ENCODE results near the gene ZFAND4.
A peak's percentile ranks its signal among the peaks of the same experiment; 100 is the strongest.
"Not testable (repeated sequence)": the region's sequence is repeated elsewhere in the genome, so short reads cannot be mapped to it uniquely, and the experiment has no call there.

ZFAND4 gene

DNA sequence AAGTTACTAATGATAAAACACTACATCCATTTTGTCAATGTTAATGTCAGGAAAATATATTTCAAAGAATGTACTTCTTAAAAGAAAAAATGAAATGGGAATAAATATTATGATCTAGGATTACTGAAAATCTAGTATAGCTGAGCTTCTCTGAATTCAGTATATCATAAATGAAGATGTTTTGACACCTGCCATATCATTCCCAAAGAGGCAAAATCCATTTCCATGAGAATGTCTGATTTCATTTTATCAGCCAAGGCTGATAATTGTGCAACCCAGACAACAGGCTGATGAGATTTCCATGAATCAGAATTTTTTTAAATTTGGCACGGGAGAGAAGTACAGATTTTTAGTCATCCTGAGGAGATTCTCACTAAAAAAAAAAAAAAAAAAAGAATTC is 32.5 kb downstream of the ZFAND4 start:
- no peak for DNase-seq

- DNase-seq = no peak
Observed at GRCh38 chr10:45627412-45628048, 45.0 kb downstream of the ZFAND4 start.

DNA sequence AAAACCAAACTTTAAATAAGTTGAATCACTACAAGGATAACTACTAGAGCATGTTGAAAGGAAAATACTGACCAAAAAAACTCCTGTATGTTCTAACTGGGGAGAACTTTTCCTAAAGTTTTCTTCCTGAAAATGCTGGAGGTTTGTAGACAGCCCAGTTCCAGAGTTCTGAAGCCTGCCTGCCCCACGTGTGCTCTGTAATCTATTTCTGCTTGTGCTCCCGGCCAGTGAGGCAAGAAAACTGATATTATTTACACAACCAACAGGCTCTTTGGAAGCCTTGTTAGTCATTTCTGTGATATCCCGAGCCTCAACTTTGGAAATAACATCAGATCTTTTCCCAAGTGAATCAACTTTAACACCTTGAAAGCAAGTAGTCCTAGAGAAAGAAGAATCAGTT is 46.7 kb downstream of the ZFAND4 start:
- no peak for DNase-seq

GRCh38 chr10:45624724-45625123 is 47.8 kb downstream of the ZFAND4 start:
- no peak for DNase-seq

DNA sequence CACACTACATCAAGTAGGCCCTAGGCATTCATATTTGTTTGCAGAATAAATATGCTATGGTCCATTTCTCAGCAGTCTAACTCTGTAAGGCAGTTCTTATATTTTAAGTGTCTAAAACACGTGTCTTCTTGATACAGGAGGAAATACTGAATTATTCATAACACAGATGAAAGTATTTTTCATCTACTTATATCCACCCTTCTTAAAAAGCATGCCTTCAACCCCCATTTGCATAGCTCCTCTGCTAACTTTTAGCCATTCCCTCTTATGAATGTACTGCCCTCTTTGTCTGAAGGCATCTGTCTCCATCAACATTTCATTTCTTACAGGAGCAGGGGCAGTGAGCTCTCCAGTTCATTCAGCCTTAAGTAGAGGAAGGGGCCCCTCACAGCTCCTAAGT is 57.7 kb downstream of the ZFAND4 start:
- DNase-seq = no peak

DNA sequence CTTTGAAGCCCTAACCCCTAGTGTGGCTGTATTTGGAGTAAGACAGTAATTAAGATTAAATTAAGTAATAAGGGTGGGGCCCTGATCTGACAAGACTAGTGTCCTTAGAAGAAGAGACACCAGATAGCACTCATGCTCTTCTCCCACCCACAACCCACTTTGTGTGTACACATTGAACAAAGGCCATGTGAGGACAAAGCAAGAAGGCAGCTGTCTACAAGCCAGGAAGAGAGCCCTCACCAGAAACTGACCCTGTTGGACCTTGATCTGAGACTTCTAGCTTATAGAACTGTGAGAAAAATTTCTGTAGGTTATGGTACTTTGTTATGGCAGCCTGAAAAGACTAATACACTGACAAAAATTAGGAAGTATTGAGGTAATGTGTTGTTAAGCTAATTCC is 59.8 kb downstream of the ZFAND4 start:
- DNase-seq = no peak

DNA sequence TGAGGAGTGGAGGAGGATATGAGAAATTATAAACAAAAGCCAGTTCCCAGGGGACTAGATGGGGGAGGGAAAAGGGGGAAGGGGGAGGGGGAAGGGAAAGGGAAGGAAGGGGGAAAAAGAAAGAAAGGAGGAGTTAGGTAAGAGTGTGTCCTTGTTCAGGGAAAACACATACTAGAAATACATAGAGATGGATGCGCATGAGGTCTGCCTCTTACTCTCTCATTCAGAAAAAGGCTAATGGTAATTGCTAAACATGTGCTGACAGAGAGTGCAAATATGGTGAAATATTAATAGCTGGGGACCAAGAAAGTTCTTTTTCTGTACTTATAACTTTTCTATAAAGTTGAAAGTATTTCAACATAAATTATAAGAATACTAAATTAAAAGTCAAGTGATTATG is 64.5 kb downstream of the ZFAND4 start:
- DNase-seq = no peak

GRCh38 chr10:45607276-45607675 is 65.3 kb downstream of the ZFAND4 start:
- no peak for DNase-seq

- no peak for DNase-seq
Observed at GRCh38 chr10:45602836-45603235, 69.7 kb downstream of the ZFAND4 start.

DNA sequence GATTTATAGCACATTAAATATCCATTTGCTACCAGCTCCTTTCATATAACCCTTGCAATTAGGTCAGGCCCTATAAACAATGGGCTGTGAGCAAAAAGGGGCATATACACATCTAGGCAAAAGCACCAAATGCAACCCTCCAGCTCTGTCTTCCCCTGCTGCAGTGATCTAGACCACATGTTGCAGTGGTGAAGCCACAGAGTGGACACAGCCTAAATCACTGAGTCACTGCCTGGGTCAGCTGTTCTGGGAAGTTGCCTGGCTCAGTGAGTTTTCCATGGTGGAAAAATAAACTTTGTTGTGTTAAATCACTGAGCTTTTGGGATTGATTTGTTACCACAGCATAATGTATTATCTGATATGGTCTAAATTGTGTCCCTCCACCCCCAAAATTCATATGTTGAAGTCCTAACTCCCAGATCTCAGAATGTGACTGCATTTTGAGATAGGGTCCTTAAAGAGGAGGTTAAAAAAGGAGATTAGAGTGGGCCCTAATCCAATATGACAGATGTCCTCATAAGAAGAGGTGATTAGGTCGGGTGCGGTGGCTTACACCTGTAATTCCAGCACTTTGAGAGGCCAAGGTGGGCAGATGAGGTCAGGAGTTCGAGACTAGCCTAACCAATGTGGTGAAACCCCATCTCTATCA is 70.4 kb downstream of the ZFAND4 start:
- DNase-seq = no peak

GRCh38 chr10:45601254-45601930 is 71.2 kb downstream of the ZFAND4 start:
- DNase-seq = not testable (repeated sequence)

DNA sequence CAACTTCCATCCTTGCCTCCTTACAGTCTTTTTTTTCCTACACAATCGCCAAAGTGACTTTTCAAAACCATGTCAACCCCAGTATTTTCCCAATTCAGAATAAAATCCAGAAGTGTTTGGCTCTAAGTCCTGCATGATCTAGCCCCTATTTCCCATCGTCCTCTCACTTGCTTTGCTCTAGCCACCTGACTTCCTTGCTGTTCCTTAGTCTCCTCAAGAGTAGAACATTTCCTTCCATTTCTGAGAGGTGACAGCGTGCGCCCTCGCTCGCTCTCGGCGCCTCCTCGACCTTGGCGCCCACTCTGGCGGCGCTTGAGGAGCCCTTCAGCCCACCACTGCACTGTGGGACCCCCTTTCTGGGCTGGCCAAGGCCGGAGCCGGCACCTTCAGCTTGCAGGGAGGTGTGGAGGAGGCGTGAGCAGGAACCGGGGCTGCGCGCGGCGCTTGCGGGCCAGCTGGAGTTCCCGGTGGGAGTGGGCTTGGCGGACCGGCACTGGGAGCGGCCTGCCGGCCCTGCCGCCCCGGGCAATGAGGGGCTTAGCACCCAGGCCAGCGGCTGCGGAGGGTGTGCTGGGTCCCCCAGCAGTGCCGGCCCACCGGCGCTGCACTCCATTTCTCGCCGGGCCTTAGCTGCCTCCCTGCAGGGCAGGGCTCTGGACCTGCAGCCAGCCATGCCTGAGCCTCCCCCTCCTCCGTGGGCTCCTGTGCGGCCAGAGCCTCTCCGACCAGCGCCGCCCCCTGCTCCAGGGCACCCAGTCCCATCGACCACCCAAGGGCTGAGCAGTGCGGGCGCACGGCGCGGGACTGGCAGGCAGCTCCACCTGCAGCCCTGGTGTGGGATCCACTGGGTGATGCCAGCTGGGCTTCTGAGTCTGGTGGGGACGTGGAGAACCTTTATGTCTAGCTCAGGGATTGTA is 72.0 kb downstream of the ZFAND4 start:
- DNase-seq = not testable (repeated sequence)

DNA sequence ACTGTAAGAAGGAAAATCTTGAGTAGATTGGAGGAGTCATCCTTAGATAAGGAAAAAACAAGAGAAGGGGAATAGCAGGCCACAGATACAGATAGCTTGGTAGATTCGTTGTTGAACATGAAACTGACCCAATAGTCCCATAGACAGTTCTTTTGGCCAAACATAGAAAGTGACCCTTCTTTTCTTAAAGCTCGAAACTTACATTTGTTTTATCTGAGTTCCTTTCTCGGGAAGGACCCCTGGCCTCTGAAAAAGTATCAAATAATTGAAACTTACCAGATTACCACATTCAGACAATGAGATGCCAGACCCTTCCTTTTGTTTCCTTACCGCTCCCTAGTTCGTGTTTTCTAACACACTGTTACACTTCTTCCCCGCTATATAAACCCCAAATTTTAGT is 72.9 kb downstream of the ZFAND4 start:
- no peak for DNase-seq

GRCh38 chr10:45599021-45599603 is 73.5 kb downstream of the ZFAND4 start:
- no peak for DNase-seq

DNA sequence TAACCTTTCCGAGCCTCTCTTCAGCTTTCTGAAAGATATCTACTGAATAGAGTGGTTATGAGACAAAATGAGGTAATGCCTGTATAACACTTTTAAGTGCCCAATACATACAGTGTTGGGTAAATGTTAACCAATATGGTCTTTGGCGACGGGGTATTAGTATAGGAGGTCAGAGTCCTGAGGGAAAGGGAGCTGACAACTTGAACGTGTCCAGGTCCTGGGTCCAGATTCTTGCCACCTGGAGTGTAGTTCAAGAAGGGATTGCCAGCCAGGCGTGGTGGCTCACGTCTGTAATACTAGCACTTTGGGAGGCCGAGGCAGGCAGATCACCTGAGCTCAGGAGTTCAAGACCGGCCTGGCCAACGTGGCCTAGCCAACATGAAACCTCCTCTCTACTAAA is 76.0 kb downstream of the ZFAND4 start:
- DNase-seq = no peak

DNA sequence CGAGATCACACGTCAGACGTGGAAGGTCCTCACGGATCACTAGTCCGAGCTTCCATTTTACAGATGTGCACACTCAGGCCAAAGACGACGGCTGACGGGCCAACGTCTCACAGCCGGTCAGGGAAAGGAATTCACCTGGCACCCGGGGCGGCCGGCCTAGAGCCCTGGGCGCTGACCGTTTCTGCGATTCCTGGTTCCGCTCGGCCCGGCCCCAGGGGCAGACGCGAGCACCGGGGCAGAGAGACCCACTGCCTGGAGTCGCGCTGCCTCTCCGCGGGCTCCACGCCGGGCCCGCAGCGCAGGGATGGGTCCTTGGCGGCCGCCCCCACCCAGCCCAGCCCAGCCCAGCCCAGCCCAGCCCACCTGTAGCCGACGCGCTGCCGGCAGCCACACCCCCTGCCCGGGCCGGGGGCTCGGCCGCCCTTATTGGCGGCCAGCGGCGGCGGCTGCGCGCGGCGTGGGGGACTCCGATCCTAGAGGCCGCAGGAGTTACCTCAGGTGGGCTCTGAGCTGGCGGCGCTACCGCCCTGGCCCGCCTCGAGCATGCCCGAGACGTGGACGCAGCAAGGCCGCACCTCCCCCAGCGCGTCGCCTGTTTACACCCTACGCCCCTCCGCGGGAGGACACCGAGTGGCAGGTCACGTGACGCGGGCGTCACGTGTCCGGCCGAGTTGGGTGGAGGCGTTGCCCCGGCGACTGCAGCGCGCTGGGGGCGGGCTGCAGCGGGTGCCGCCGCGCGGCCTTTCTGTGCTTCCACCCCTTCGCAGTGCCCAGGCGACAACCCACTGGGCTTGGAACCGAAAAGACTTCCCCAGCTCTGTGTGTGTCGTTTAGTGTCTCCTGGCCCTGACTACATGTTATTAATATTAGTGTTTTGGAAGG is 78.1 kb downstream of the ZFAND4 start:
- peak; percentile 92 for DNase-seq

GRCh38 chr10:45593938-45594275 is 78.7 kb downstream of the ZFAND4 start:
- DNase-seq = no peak

DNA sequence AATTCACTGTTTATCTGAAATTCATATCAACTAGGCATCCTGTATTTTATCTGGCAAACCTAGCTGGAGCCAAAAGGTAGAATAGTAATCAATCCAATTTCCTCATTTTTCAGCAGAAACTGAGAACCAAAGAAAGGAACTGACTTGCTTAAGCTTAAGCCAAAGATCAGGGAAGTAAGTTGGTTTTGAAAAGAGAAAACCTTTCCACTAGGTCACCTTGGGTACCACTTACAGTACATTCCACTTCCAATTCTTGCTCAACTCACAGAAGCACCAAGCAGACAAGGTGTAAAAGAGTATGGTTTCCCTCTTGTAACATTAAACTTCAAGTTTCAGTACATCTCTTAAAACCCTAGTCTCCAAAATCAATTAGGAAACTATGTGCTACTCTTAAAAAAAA is 79.6 kb downstream of the ZFAND4 start:
- no peak for DNase-seq

GRCh38 chr10:45592432-45592831 is 80.1 kb downstream of the ZFAND4 start:
- no peak for DNase-seq

DNA sequence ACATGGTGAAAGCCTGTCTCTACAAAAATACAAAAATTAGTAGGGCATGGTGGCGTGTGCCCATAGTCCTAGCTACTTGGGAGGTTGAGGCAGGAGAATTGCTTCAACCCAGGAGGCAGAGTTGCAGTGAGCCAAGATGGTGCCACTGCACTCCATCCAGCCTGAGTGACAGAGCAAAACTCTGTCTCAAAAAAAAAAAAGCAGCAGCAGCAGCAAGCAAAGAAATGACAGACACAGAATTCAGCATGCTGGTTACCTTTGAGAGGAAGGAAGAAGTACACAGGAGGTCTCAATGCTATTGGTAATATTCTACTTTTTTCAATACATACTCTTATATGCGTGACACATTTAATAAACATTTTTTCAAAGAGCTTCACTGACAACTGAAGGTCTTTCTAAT is 81.3 kb downstream of the ZFAND4 start:
- no peak for DNase-seq

DNA sequence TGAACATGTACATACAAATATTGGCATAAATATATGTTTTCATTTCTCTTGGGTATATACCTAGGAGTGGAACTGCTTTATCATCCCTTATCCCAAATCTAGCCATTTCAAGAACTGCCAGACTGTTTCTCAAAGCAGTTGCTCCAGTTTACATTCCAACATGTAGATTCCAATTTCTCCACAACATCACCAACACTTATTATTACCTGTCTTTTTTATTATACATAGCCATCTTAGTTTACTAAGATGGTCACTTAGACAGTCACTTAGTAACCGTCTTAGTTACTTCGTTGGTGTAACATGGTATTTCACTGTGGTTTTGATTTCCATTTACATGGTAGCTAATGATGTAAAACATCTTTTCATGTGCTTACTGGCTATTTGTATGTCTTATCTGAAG is 82.7 kb downstream of the ZFAND4 start:
- no peak for DNase-seq

- DNase-seq = no peak
Observed at GRCh38 chr10:45589009-45589408, 83.6 kb downstream of the ZFAND4 start.

Measured in CD4-positive, alpha-beta T cell treated with Interferon gamma for 1 hour (primary cell).